Stomach (tissue), 9 donors: Measurements from ENCODE around the gene WIPI1. TPM values are rescaled to one million over a fixed set of nuclear protein-coding genes. Genes with fewer than 3 reads are reported as not detected.

Source experiments
- DNase-seq, 2 donors: peaks; one replicate each; pipeline versions ENCODE4 v3.0.0 to v3.0.0-alpha.2; 2013 to 2019
- H3K27ac ChIP-seq, 5 donors: fragments of 200-600 bp in 4 of 5; sonication (generic) in 4 of 5; one replicate each; pipeline ENCODE4 v1.5.1; 2013 to 2019; ENCODE audit warnings: mild to moderate bottlenecking in 1 of 5, moderate library complexity in 1 of 5
- H3K27me3 ChIP-seq, 3 donors: fragments of 200-600 bp; sonication (generic); one replicate each; pipeline ENCODE4 v1.5.1; 2017 to 2019; ENCODE audit warnings: mixed run types in 1 of 3
- H3K36me3 ChIP-seq, 4 donors: fragments of 200-600 bp; sonication (generic); 1 replicate in 3 of 4; 2 replicates in 1 of 4; pipeline ENCODE4 v1.5.1; 2016 to 2019
- H3K4me1 ChIP-seq, 4 donors: fragments of 200-600 bp; sonication (generic); one replicate each; pipeline ENCODE4 v1.5.1; 2016 to 2019
- H3K4me3 ChIP-seq, 4 donors: fragments of 200-600 bp; sonication (generic) in 3 of 4; one replicate each; pipeline ENCODE4 v1.5.1; 2016 to 2019; ENCODE audit warnings: mild to moderate bottlenecking in 1 of 4
- H3K9me3 ChIP-seq, 4 donors: fragments of 200-600 bp; sonication (generic); one replicate each; pipeline ENCODE4 v1.5.1; 2016 to 2019
- CTCF ChIP-seq, 7 experiments: fragments of 450-650 bp in 4 of 7; fragments of 200-600 bp in 3 of 7; sonication (generic) in 3 of 7; IDR thresholded peaks; one replicate each; pipeline ENCODE4 v1.5.1; 2016 to 2019; ENCODE audit warnings: antibody characterized with exemption in 7 of 7, control low read depth in 2 of 7, mild to moderate bottlenecking in 1 of 7
- EP300 ChIP-seq: sonication (generic); formaldehyde crosslinking; IDR thresholded peaks from one replicate; pipeline ENCODE4 v1.6.1; 2017; ENCODE audit warnings: antibody characterized with exemption
- POLR2A ChIP-seq, 4 donors: fragments of 450-650 bp; IDR thresholded peaks; one replicate each; pipeline ENCODE4 v1.6.1; 2016; ENCODE audit warnings: antibody characterized with exemption in 4 of 4, control low read depth in 2 of 4, mild to moderate bottlenecking in 1 of 4, moderate library complexity in 1 of 4
- POLR2AphosphoS5 ChIP-seq, 3 donors: sonication (generic); formaldehyde crosslinking; IDR thresholded peaks; one replicate each; pipeline ENCODE4 v1.6.1; 2016; ENCODE audit warnings: antibody characterized with exemption in 3 of 3
- WGBS, 5 donors: extraction: QIAGEN DNeasy Blood & Tissue Kit in 3 of 5; methylation state at CpG; one replicate each; pipeline versions ENCODE4 v1.1.5 to v1.1.7; 2013 to 2018; 5-methylcytosine and 5-hydroxymethylcytosine counted together
- intact Hi-C: fragments of 100-400 bp; cut with DNase I; formaldehyde crosslinking; loops from one replicate; pipeline ENCODE4 v1.15.1; 2023; ENCODE audit warnings: low total_unique reads
- polyA plus RNA-seq, 3 donors: library from polyadenylated mRNA; stranded (reverse); fragments of 200-250 nt; gene quantifications; one replicate each; pipeline ENCODE4 v1.2.3, GENCODE V29; 2013
- total RNA-seq, 5 donors: library from RNA; depleted of rRNA; stranded (reverse); fragments of >200 nt; gene quantifications; one replicate each; pipeline versions ENCODE4 v1.1.0 to v1.2.3, GENCODE V29; 2014 to 2016
- donor health status: healthy with polysubstance abuse.
- donor health status: Bipolar disorder and iron deficiency.
- donor health status: healthy.

WIPI1 gene
- total and polyA plus RNA-seq, 8 donors, result 8.2 to 99.1 (median 43.2) TPM

- DNase-seq, result no peak
- Histone ChIP-seq H3K4me1 (no peaks in the 10 kb centered on the region), H3K27me3 (no peaks in the 10 kb centered on the region), H3K4me3 (no peak overlapping the region), H3K36me3 (peaks cover 49 to 92% (median 91%) of the 10 kb centered on the region in 4 donors), H3K27ac (no peak overlapping the region), H3K9me3 (peaks cover 0 to 3% (median 0%) of the 10 kb centered on the region in 4 donors)
- 90 to 96% (median 93%) methylated on average over 2 to 3 of the region's 3 CpGs for WGBS, 5 donors
- intact Hi-C loops, result no loop called here
- TF ChIP-seq EP300, result no peak
- no peak for TF ChIP-seq POLR2A (IDR thresholded peaks at IDR 0.05)
- no peak for TF ChIP-seq CTCF (IDR thresholded peaks at IDR 0.05)
- TF ChIP-seq POLR2AphosphoS5 (IDR thresholded peaks at IDR 0.05), result no peak
These were observed 34.0 kb downstream of the WIPI1 start for GRCh38 chr17:68423251-68423650.

GRCh38 chr17:68422821-68423220 lies 34.5 kb downstream of the WIPI1 start:
- WGBS, 5 donors, result 90 to 96% (median 94%) methylated on average over 8 of the region's 8 CpGs
- intact Hi-C loops, result no loop called here
- Histone ChIP-seq H3K4me3 (no peak overlapping the region), H3K27me3 (no peaks in the 10 kb centered on the region), H3K4me1 (no peaks in the 10 kb centered on the region), H3K27ac (no peak overlapping the region), H3K36me3 (peaks cover 45 to 88% (median 87%) of the 10 kb centered on the region in 4 donors), H3K9me3 (peaks cover 0 to 7% (median 0%) of the 10 kb centered on the region in 4 donors)
- DNase-seq, result no peak
- TF ChIP-seq CTCF (IDR thresholded peaks at IDR 0.05), result no peak
- no peak for TF ChIP-seq EP300
- no peak for TF ChIP-seq POLR2AphosphoS5 (IDR thresholded peaks at IDR 0.05)
- TF ChIP-seq POLR2A (IDR thresholded peaks at IDR 0.05), result no peak

GRCh38 chr17:68421486-68421885 lies 35.8 kb downstream of the WIPI1 start:
- Histone ChIP-seq H3K9me3 (peaks cover 0 to 17% (median 0%) of the 10 kb centered on the region in 4 donors), H3K4me3 (no peak overlapping the region), H3K27me3 (no peaks in the 10 kb centered on the region), H3K27ac (no peak overlapping the region), H3K4me1 (no peaks in the 10 kb centered on the region), H3K36me3 (peaks cover 36 to 74% (median 74%) of the 10 kb centered on the region in 4 donors)
- no peak for DNase-seq
- 89 to 94% (median 91%) methylated on average over 9 of the region's 9 CpGs for WGBS, 5 donors
- intact Hi-C loops, result no loop called here
- TF ChIP-seq CTCF (IDR thresholded peaks at IDR 0.05), result no peak
- TF ChIP-seq POLR2AphosphoS5 (IDR thresholded peaks at IDR 0.05), result no peak
- no peak for TF ChIP-seq EP300
- no peak for TF ChIP-seq POLR2A (IDR thresholded peaks at IDR 0.05)

GRCh38 chr17:68420065-68420464 lies 37.2 kb downstream of the WIPI1 start:
- Histone ChIP-seq H3K4me3 (no peak overlapping the region), H3K27me3 (no peaks in the 10 kb centered on the region), H3K27ac (no peak overlapping the region), H3K36me3 (peaks cover 25 to 60% (median 59%) of the 10 kb centered on the region in 4 donors), H3K4me1 (no peaks in the 10 kb centered on the region), H3K9me3 (peaks cover 0 to 31% (median 9%) of the 10 kb centered on the region in 4 donors)
- intact Hi-C loops, result no loop called here
- WGBS, 5 donors, result 91 to 93% (median 92%) methylated on average over 14 of the region's 14 CpGs
- no peak for DNase-seq
- TF ChIP-seq EP300 (no peak), CTCF (IDR thresholded peaks at IDR 0.05) (no peak), POLR2AphosphoS5 (IDR thresholded peaks at IDR 0.05) (no peak), POLR2A (IDR thresholded peaks at IDR 0.05) (no peak)
